ENCODE data around the gene GNPTG. TPM values are rescaled to one million over a fixed set of nuclear protein-coding genes. Genes with fewer than 3 reads are reported as not detected.

Gene GNPTG
- 47.8 to 52.9 TPM (median 48.4 TPM) in 3 replicates for total RNA-seq

DNA sequence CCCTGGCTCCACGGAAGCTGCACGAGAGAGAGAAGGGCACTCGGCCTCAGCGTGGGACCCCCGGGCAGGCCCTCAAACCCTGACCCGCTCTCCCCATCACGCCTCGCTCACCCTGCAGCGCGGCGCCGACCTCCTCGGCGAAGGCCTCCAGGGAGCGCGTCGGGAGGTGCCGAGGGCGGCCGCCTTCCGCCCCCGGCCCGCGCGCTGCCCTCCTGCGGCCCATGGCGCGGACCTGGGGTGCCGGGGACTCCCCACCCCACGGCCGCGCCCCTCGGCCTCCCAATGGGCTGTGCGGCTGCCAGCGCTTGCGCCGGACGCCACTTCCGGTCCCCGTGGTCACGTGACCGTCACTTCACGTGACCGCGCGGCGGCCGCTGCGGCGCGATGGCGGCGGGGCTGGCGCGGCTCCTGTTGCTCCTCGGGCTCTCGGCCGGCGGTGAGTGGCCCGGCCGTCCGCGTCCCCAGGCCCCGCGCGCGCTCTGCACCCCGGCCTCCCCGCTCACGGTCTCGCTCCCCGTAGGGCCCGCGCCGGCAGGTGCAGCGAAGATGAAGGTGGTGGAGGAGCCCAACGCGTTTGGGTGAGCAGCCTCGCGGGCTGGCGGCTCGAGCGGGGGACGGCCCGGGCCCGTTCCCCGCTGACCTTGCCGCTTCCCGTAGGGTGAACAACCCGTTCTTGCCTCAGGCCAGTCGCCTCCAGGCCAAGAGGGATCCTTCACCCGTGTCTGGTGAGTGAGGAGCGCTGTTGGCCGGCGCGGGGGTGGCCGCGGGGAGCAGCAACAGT is at the start of gene GNPTG, which contains the start of gene TSR3:
GNPTG (plus strand) TSS at position 350 of the 781 bp plus-strand sequence; CDS start at position 385, 35 bp downstream.
TSR3 (minus strand) TSS at position 297 of the 781 bp plus-strand sequence; CDS start at position 223, 74 bp downstream.
- Mint-ChIP-seq H3K9me3 (no peaks in the 10 kb centered on the region), H3K27me3 (ENCODE audit: low read depth) (no peaks in the 10 kb centered on the region), H3K36me3 (no peaks in the 10 kb centered on the region), H3K27ac (peak within 1 kb of the TSS; percentile 72), H3K4me3 (peak within 1 kb of the TSS; percentile 81), H3K4me1 (peaks cover 13% of the 10 kb centered on the region)
- no peak for TF ChIP-seq CTCF (IDR thresholded peaks at IDR 0.05; ENCODE audit: unreplicated experiment)
- DNase-seq (ENCODE audit: low spot score in 2 of 2, unreplicated experiment in 2 of 2) = peak; percentile 83 to 88

- Mint-ChIP-seq H3K36me3 (no peaks in the 10 kb centered on the region), H3K4me3 (no peak overlapping the region)
Measured at GRCh38 chr16:1305823-1306222, 45.9 kb upstream of the GNPTG start.

GRCh38 chr16:1306334-1306733 is 45.4 kb upstream of the GNPTG start:
- Mint-ChIP-seq H3K36me3 (no peaks in the 10 kb centered on the region), H3K27ac (peak overlapping the region; percentile 12), H3K4me3 (peak overlapping the region; percentile 38), H3K9me3 (no peaks in the 10 kb centered on the region), H3K27me3 (ENCODE audit: low read depth) (peaks cover 8% of the 10 kb centered on the region), H3K4me1 (peaks cover 23% of the 10 kb centered on the region)
- DNase-seq (ENCODE audit: low spot score in 2 of 2, unreplicated experiment in 2 of 2) = no peak
- TF ChIP-seq CTCF (IDR thresholded peaks at IDR 0.05; ENCODE audit: unreplicated experiment) = no peak

More at GRCh38 chr16:1305823-1306222, 45.9 kb upstream of the GNPTG start:
- Mint-ChIP-seq H3K9me3 (no peaks in the 10 kb centered on the region), H3K4me1 (peaks cover 19% of the 10 kb centered on the region), H3K27me3 (ENCODE audit: low read depth) (peaks cover 8% of the 10 kb centered on the region), H3K27ac (no peak overlapping the region)
- no peak for DNase-seq (ENCODE audit: low spot score in 2 of 2, unreplicated experiment in 2 of 2)
- TF ChIP-seq CTCF (IDR thresholded peaks at IDR 0.05; ENCODE audit: unreplicated experiment) = no peak

- Mint-ChIP-seq H3K36me3 (no peaks in the 10 kb centered on the region), H3K9me3 (no peaks in the 10 kb centered on the region), H3K27ac (peak overlapping the region; percentile 40), H3K4me1 (peaks cover 28% of the 10 kb centered on the region), H3K27me3 (ENCODE audit: low read depth) (no peaks in the 10 kb centered on the region), H3K4me3 (peak overlapping the region; percentile 86)
- DNase-seq (ENCODE audit: low spot score in 2 of 2, unreplicated experiment in 2 of 2) = no peak
- no peak for TF ChIP-seq CTCF (IDR thresholded peaks at IDR 0.05; ENCODE audit: unreplicated experiment)
Measured at GRCh38 chr16:1308036-1308976, 43.4 kb upstream of the GNPTG start.

GRCh38 chr16:1308977-1309885 is 42.5 kb upstream of the GNPTG start, which contains the start of gene UBE2I:
TSS of gene UBE2I (plus strand) at chr16:1309636. CDS start at chr16:1314031, 4,395 bp downstream.
- H3K9me3 Mint-ChIP-seq = no peaks in the 10 kb centered on the region
- peaks cover 23% of the 10 kb centered on the region for H3K4me1 Mint-ChIP-seq
- no peak for TF ChIP-seq CTCF (IDR thresholded peaks at IDR 0.05; ENCODE audit: unreplicated experiment)
- no peaks in the 10 kb centered on the region for H3K36me3 Mint-ChIP-seq
- no peaks in the 10 kb centered on the region for H3K27me3 Mint-ChIP-seq (ENCODE audit: low read depth)
- peak within 1 kb of the TSS; percentile 97 for H3K4me3 Mint-ChIP-seq
- DNase-seq (ENCODE audit: low spot score in 2 of 2, unreplicated experiment in 2 of 2) = peak; percentile 92 to 98
- H3K27ac Mint-ChIP-seq = peak within 1 kb of the TSS; percentile 98
